HepG2 (cell line): ENCODE measurements around the gene TXNL4B. TPM values are rescaled to one million over a fixed set of nuclear protein-coding genes. Genes with fewer than 3 reads are reported as not detected.

Experiments used
- MAFF ChIP-seq: IDR thresholded peaks from 2 replicates; pipeline ENCODE4 v1.6.1; 2011; ENCODE audit warnings: low read depth, low read length, improper control_type of control experiment
- MYPOP ChIP-seq: sonication (generic); formaldehyde crosslinking; IDR thresholded peaks from 2 replicates; pipeline ENCODE4 v1.8.1; 2023; ENCODE audit warnings: mild to moderate bottlenecking, moderate library complexity, missing genetic modification reagents
- TEF ChIP-seq: sonication (generic); formaldehyde crosslinking; IDR thresholded peaks from 2 replicates; pipeline ENCODE4 v1.5.0; 2020; ENCODE audit warnings: missing genetic modification reagents
- XBP1 ChIP-seq: sonication (generic); formaldehyde crosslinking; IDR thresholded peaks from 2 replicates; pipeline ENCODE4 v1.5.0; 2020; ENCODE audit warnings: missing genetic modification reagents
- ZBTB2 ChIP-seq: sonication (generic); formaldehyde crosslinking; IDR thresholded peaks from 2 replicates; pipeline ENCODE4 v1.8.0; 2022; ENCODE audit warnings: low read depth, missing genetic modification reagents
- ZBTB44 ChIP-seq: sonication (generic); formaldehyde crosslinking; IDR thresholded peaks from 2 replicates; pipeline ENCODE4 v1.4.0; 2020; ENCODE audit warnings: missing genetic modification reagents
- ZNF20 ChIP-seq: sonication (generic); formaldehyde crosslinking; IDR thresholded peaks from 2 replicates; pipeline ENCODE4 v1.4.0; 2020; ENCODE audit warnings: mild to moderate bottlenecking, moderate library complexity, missing genetic modification reagents
- ZNF317 ChIP-seq: sonication (generic); formaldehyde crosslinking; IDR thresholded peaks from 2 replicates; pipeline ENCODE4 v1.5.0; 2020; ENCODE audit warnings: mild to moderate bottlenecking, missing genetic modification reagents
- ZSCAN30 ChIP-seq: sonication (generic); formaldehyde crosslinking; IDR thresholded peaks from 2 replicates; pipeline ENCODE4 v1.5.0; 2020; ENCODE audit warnings: mild to moderate bottlenecking, missing genetic modification reagents
- polyA plus RNA-seq, 8 experiments: library from polyadenylated mRNA; depleted of rRNA in 3 of 8; stranded (reverse) in 7 of 8; unstranded in 1 of 8; fragments of >200 nt; fragmentation: Illumina TruSeq in 4 of 8; extraction: Trizol in 4 of 8; gene quantifications; 2 replicates each; pipeline versions ENCODE4 v1.2.1 to v1.2.3, GENCODE V29; 2011 to 2016; ENCODE audit warnings: low read depth in 4 of 8, missing spikeins in 1 of 8, mixed read lengths in 1 of 8; ENCODE audit not compliant: insufficient read depth in 1 of 8
- total RNA-seq, 5 experiments: library from RNA; depleted of rRNA; stranded (reverse); fragments of >200 nt; fragmentation: Illumina TruSeq; extraction: Trizol; gene quantifications; 2 replicates each; pipeline ENCODE4 v1.2.3, GENCODE V29; 2016; ENCODE audit warnings: low read depth in 1 of 5

The TXNL4B gene
- total and polyA plus RNA-seq, 2 of the 13 experiments (the other 11 are each of a cell fraction or from before 2014, with no cell fraction given): 17.4 to 18.3 TPM

- TF ChIP-seq ZBTB2 (CRISPR knock-in tag) (no peak), MAFF (no peak), TEF (CRISPR knock-in tag) (no peak), XBP1 (CRISPR knock-in tag) (no peak), ZBTB44 (CRISPR knock-in tag) (no peak), ZNF317 (CRISPR knock-in tag) (no peak), MYPOP (CRISPR knock-in tag) (0 out of 2 replicates have a peak, but pooled peaks have one; percentile 46), ZSCAN30 (CRISPR knock-in tag) (no peak), ZNF20 (no peak)
Measured at GRCh38 chr16:72061564-72061963, 31.9 kb downstream of the TXNL4B start (continued).
